GM12891 (cell line): ENCODE data around the gene LTC4S.
A peak's percentile ranks its signal among the peaks of the same experiment; 100 is the strongest.

ENCODE experiments used
- DNase-seq: peaks from one replicate; pipeline ENCODE4 v3.0.0; 2011; ENCODE audit warnings: low spot score; ENCODE audit not compliant: insufficient read length
- FAIRE-seq: peaks from 2 replicates; lab custom pipeline; 2011; peaks lifted over from hg19 to GRCh38; lab: Jason Lieb, UNC
- PAX5 ChIP-seq: IDR thresholded peaks from 2 replicates; pipeline ENCODE4 v1.6.1; 2011; ENCODE audit warnings: low read length, moderate library complexity, mild to moderate bottlenecking; ENCODE audit not compliant: insufficient read depth, severe bottlenecking
- POLR2A ChIP-seq: IDR thresholded peaks from 2 replicates; pipeline ENCODE4 v1.6.1; 2011; ENCODE audit warnings: low read depth, low read length, control low read depth
- POLR2AphosphoS5 ChIP-seq: IDR thresholded peaks from 2 replicates; pipeline ENCODE4 v1.6.1; 2011; ENCODE audit warnings: low read depth, low read length, control low read depth
- POU2F2 ChIP-seq: IDR thresholded peaks from 2 replicates; pipeline ENCODE4 v1.6.1; 2011; ENCODE audit warnings: low read depth, mild to moderate bottlenecking, control low read depth, low read length, moderate library complexity
- SPI1 ChIP-seq: IDR thresholded peaks from 2 replicates; pipeline ENCODE4 v1.6.1; 2011; ENCODE audit warnings: low read depth, low read length, control low read depth
- TAF1 ChIP-seq: IDR thresholded peaks from 2 replicates; pipeline ENCODE4 v1.6.1; 2011; ENCODE audit warnings: low read depth, low read length, control low read depth

The LTC4S gene

GRCh38 chr5:179762079-179762780 is 31.6 kb upstream of the LTC4S start:
- FAIRE-seq (peak; percentile 75), DNase-seq (no peak)
- TF ChIP-seq SPI1: peak; percentile 84
- no peak for TF ChIP-seq PAX5

- DNase-seq: no peak
- TF ChIP-seq SPI1 (no peak), POLR2AphosphoS5 (no peak), POU2F2 (no peak), POLR2A (no peak), PAX5 (no peak)
- FAIRE-seq: no peak
These were observed 31.0 kb upstream of the LTC4S start for GRCh38 chr5:179762781-179763176.

- FAIRE-seq (no peak), DNase-seq (no peak)
- TF ChIP-seq PAX5: no peak
- no peak for TF ChIP-seq SPI1
- TF ChIP-seq POLR2A: no peak
- TF ChIP-seq POLR2AphosphoS5: no peak
- no peak for TF ChIP-seq POU2F2
- no peak for TF ChIP-seq TAF1
These were observed 30.4 kb upstream of the LTC4S start for GRCh38 chr5:179763215-179763945.

GRCh38 chr5:179764056-179764455 is 29.7 kb upstream of the LTC4S start:
- DNase-seq (no peak), FAIRE-seq (no peak)
- TF ChIP-seq TAF1 (no peak), POLR2A (no peak), POLR2AphosphoS5 (no peak), POU2F2 (no peak), PAX5 (no peak), SPI1 (no peak)

GRCh38 chr5:179765400-179765799 is 28.4 kb upstream of the LTC4S start:
- DNase-seq (no peak), FAIRE-seq (no peak)
- TF ChIP-seq POLR2A (no peak), POLR2AphosphoS5 (no peak), TAF1 (no peak), PAX5 (no peak)

GRCh38 chr5:179766021-179766725 is 27.6 kb upstream of the LTC4S start:
- TF ChIP-seq POU2F2: no peak
- TF ChIP-seq TAF1: no peak
- no peak for TF ChIP-seq POLR2AphosphoS5
- TF ChIP-seq POLR2A: no peak
- no peak for TF ChIP-seq PAX5
- no peak for TF ChIP-seq SPI1
- no peak for FAIRE-seq
- DNase-seq: no peak

GRCh38 chr5:179766726-179767455 is 26.9 kb upstream of the LTC4S start:
- FAIRE-seq: no peak
- no peak for TF ChIP-seq TAF1
- TF ChIP-seq PAX5: no peak
- no peak for TF ChIP-seq POLR2AphosphoS5
- TF ChIP-seq SPI1: no peak
- no peak for TF ChIP-seq POU2F2
- TF ChIP-seq POLR2A: no peak
- no peak for DNase-seq

- DNase-seq: no peak
- no peak for TF ChIP-seq POLR2A
- TF ChIP-seq POU2F2: no peak
- TF ChIP-seq POLR2AphosphoS5: no peak
- no peak for TF ChIP-seq TAF1
- no peak for TF ChIP-seq PAX5
- no peak for TF ChIP-seq SPI1
- no peak for FAIRE-seq
These were observed 26.2 kb upstream of the LTC4S start for GRCh38 chr5:179767496-179768100.

- no peak for FAIRE-seq
- no peak for DNase-seq
- TF ChIP-seq TAF1: no peak
- no peak for TF ChIP-seq PAX5
- no peak for TF ChIP-seq POLR2A
These were observed 25.3 kb upstream of the LTC4S start for GRCh38 chr5:179768326-179769085.
